H1 (cell line): Measurements from ENCODE around the gene PCDHGA8. TPM values are rescaled to one million over a fixed set of nuclear protein-coding genes. Genes with fewer than 3 reads are reported as not detected.
A peak's percentile ranks its signal among the peaks of the same experiment; 100 is the strongest.

ENCODE experiments used
- CTCF ChIA-PET: fragments of 300-600 bp; sonication (Branson Sonifier 250); formaldehyde crosslinking; loops from one replicate; lab custom pipeline; 2021; ENCODE audit not compliant: partially characterized antibody; lab: Charles Lee
- POLR2A ChIA-PET: fragments of 300-600 bp; sonication (Branson Sonifier 250); formaldehyde crosslinking; loops from one replicate; lab custom pipeline; 2021; ENCODE audit warnings: inconsistent platforms; ENCODE audit not compliant: partially characterized antibody; lab: Charles Lee
- DNase-seq, 2 experiments: peaks; one replicate each; pipeline versions ENCODE4 v3.0.0 to v3.0.0-alpha.2; 2010 to 2022; ENCODE audit warnings: low spot score in 2 of 2, low read depth in 1 of 2, mixed read lengths in 1 of 2
- FAIRE-seq: peaks from 2 replicates; lab custom pipeline; 2011; peaks lifted over from hg19 to GRCh38; lab: Jason Lieb, UNC
- H2AFZ ChIP-seq: 2 replicates; pipeline ENCODE4 v1.8.1; 2012; ENCODE audit warnings: low read length, inconsistent platforms
- H2AK5ac ChIP-seq: 2 replicates; pipeline ENCODE4 v1.6.1; 2013; ENCODE audit warnings: low read depth, low read length
- H2BK120ac ChIP-seq: replicated peaks from 2 replicates; pipeline ENCODE3; 2013; ENCODE audit warnings: low read depth, low read length, inconsistent platforms
- H2BK12ac ChIP-seq: 2 replicates; pipeline ENCODE4 v1.6.1; 2013; ENCODE audit warnings: low read depth, low read length
- H2BK15ac ChIP-seq: 2 replicates; pipeline ENCODE4 v1.6.1; 2013; ENCODE audit warnings: low read length
- H2BK20ac ChIP-seq: 2 replicates; pipeline ENCODE4 v1.6.1; 2013; ENCODE audit warnings: low read length
- H2BK5ac ChIP-seq: 2 replicates; pipeline ENCODE4 v1.6.1; 2013; ENCODE audit warnings: low read depth, low read length
- H3K14ac ChIP-seq: 2 replicates; pipeline ENCODE4 v1.6.1; 2013; ENCODE audit warnings: inconsistent platforms; ENCODE audit not compliant: insufficient read length
- H3K18ac ChIP-seq: 2 replicates; pipeline ENCODE4 v1.6.1; 2013; ENCODE audit warnings: low read length; ENCODE audit errors: extremely low read depth
- H3K23ac ChIP-seq: 2 replicates; pipeline ENCODE4 v1.6.1; 2013; ENCODE audit warnings: inconsistent platforms; ENCODE audit not compliant: insufficient read length
- H3K23me2 ChIP-seq: 2 replicates; pipeline ENCODE4 v1.6.1; 2013; ENCODE audit warnings: low read depth, low read length
- H3K27ac ChIP-seq: 2 replicates; pipeline ENCODE4 v1.6.1; 2011; ENCODE audit warnings: low read depth, low read length, inconsistent platforms
- H3K27me3 ChIP-seq, 4 experiments: replicated peaks in 1 of 4; 1 replicate in 1 of 4; 2 replicates in 3 of 4; pipeline versions ENCODE4 v1.6.1 to v1.8.1; 2011 to 2013; ENCODE audit warnings: low read length in 3 of 4, mild to moderate bottlenecking in 3 of 4, inconsistent platforms in 2 of 4, mixed read lengths in 2 of 4, moderate library complexity in 1 of 4; ENCODE audit not compliant: control insufficient read depth in 3 of 4, insufficient read depth in 3 of 4; ENCODE audit errors: extremely low read depth in 1 of 4
- H3K36me3 ChIP-seq, 4 experiments: 2 replicates each; pipeline versions ENCODE4 v1.6.1 to v1.8.1; 2011 to 2013; ENCODE audit warnings: mild to moderate bottlenecking in 4 of 4, low read length in 3 of 4, moderate library complexity in 2 of 4, control low read depth in 1 of 4, inconsistent platforms in 1 of 4; ENCODE audit not compliant: insufficient read depth in 4 of 4, control insufficient read depth in 2 of 4
- H3K4ac ChIP-seq: replicated peaks from 2 replicates; pipeline ENCODE3; 2013; ENCODE audit warnings: low read length, low read depth, mixed read lengths, inconsistent platforms; ENCODE audit not compliant: insufficient read length
- H3K4me1 ChIP-seq, 4 experiments: replicated peaks in 1 of 4; 1 replicate in 1 of 4; 2 replicates in 3 of 4; pipeline versions ENCODE4 v1.6.1 to v1.8.1; 2011 to 2013; ENCODE audit warnings: low read length in 3 of 4, inconsistent platforms in 2 of 4, mixed read lengths in 1 of 4; ENCODE audit not compliant: insufficient read depth in 4 of 4, control insufficient read depth in 3 of 4
- H3K4me2 ChIP-seq, 2 experiments: 2 replicates each; pipeline versions ENCODE4 v1.6.1 to v1.8.1; 2011 to 2013; ENCODE audit warnings: low read depth in 2 of 2, low read length in 2 of 2, control low read depth in 1 of 2, inconsistent platforms in 1 of 2, mild to moderate bottlenecking in 1 of 2; ENCODE audit not compliant: insufficient read depth in 1 of 2
- H3K4me3 ChIP-seq, 4 experiments: fragments of 200-600, 300-600 bp in 1 of 4; sonication (generic), shearing (Covaris generic), sonication (Bioruptor Twin) in 1 of 4; 2 replicates each; pipeline versions ENCODE4 v1.5.1 to v1.8.1; 2011 to 2016; ENCODE audit warnings: low read length in 4 of 4, low read depth in 3 of 4, control low read depth in 2 of 4, inconsistent platforms in 2 of 4, mild to moderate bottlenecking in 2 of 4, mixed read lengths in 1 of 4, moderate library complexity in 1 of 4; ENCODE audit not compliant: insufficient read depth in 2 of 4; ENCODE audit errors: extremely low read depth in 1 of 4
- H3K56ac ChIP-seq: replicated peaks from 2 replicates; pipeline ENCODE3; 2013; ENCODE audit warnings: low read depth, mild to moderate bottlenecking, mixed read lengths, low read length, inconsistent platforms; ENCODE audit not compliant: insufficient read length
- H3K79me1 ChIP-seq: 2 replicates; pipeline ENCODE4 v1.6.1; 2013; ENCODE audit warnings: low read depth, low read length, control low read depth
- H3K79me2 ChIP-seq, 2 experiments: 2 replicates each; pipeline versions ENCODE4 v1.6.1 to v1.8.1; 2012 to 2013; ENCODE audit warnings: low read length in 2 of 2, mild to moderate bottlenecking in 2 of 2, inconsistent platforms in 1 of 2; ENCODE audit not compliant: insufficient read depth in 2 of 2, control insufficient read depth in 1 of 2
- H3K9ac ChIP-seq, 4 experiments: replicated peaks in 1 of 4; 1 replicate in 1 of 4; 2 replicates in 3 of 4; pipeline versions ENCODE4 v1.6.1 to v1.8.1; 2011 to 2013; ENCODE audit warnings: low read depth in 3 of 4, low read length in 3 of 4, control low read depth in 2 of 4, mild to moderate bottlenecking in 2 of 4, moderate library complexity in 2 of 4, inconsistent platforms in 1 of 4; ENCODE audit errors: extremely low read depth in 1 of 4
- H3K9me3 ChIP-seq, 2 experiments: 2 replicates each; pipeline versions ENCODE4 v1.6.1 to v1.8.1; 2012 to 2013; ENCODE audit warnings: mild to moderate bottlenecking in 2 of 2, moderate library complexity in 2 of 2, control low read depth in 1 of 2, inconsistent platforms in 1 of 2, low read depth in 1 of 2, low read length in 1 of 2, mixed read lengths in 1 of 2; ENCODE audit not compliant: insufficient read depth in 2 of 2
- H4K20me1 ChIP-seq, 2 experiments: replicated peaks in 1 of 2; 2 replicates each; pipeline versions ENCODE3 to v1.8.1; 2011 to 2013; ENCODE audit warnings: inconsistent platforms in 2 of 2, low read length in 2 of 2, mild to moderate bottlenecking in 1 of 2; ENCODE audit not compliant: insufficient read depth in 2 of 2, control insufficient read depth in 1 of 2
- H4K5ac ChIP-seq: 2 replicates; pipeline ENCODE4 v1.6.1; 2013; ENCODE audit warnings: low read length, low read depth, mixed read lengths, inconsistent platforms; ENCODE audit not compliant: insufficient read length
- H4K8ac ChIP-seq: 2 replicates; pipeline ENCODE4 v1.8.0; 2013; ENCODE audit warnings: mild to moderate bottlenecking, moderate library complexity, low read length, inconsistent platforms; ENCODE audit not compliant: insufficient read depth; ENCODE audit errors: extremely low read depth
- H4K91ac ChIP-seq: replicated peaks from 2 replicates; pipeline ENCODE3; 2013; ENCODE audit warnings: low read length, mixed read lengths, inconsistent platforms; ENCODE audit not compliant: insufficient read length
- CEBPB ChIP-seq: IDR thresholded peaks from 2 replicates; pipeline ENCODE4 v1.6.1; 2012; ENCODE audit warnings: low read depth, low read length
- CTBP2 ChIP-seq: IDR thresholded peaks from 2 replicates; pipeline ENCODE4 v1.7.0; 2011; ENCODE audit warnings: borderline replicate concordance, mild to moderate bottlenecking, moderate library complexity, mixed read lengths, low read length; ENCODE audit not compliant: insufficient read depth, insufficient read length
- HDAC6 ChIP-seq: IDR thresholded peaks from one replicate; pipeline ENCODE4 v1.7.1; 2012; ENCODE audit warnings: low read depth, mild to moderate bottlenecking, inconsistent platforms, low read length, moderate library complexity
- JUN ChIP-seq: IDR thresholded peaks from 2 replicates; pipeline ENCODE4 v1.6.1; 2011; ENCODE audit warnings: low read depth, mild to moderate bottlenecking, improper control_type of control experiment, low read length
- JUND ChIP-seq: IDR thresholded peaks from 2 replicates; pipeline ENCODE4 v1.6.1; 2011; ENCODE audit warnings: mild to moderate bottlenecking, improper control_type of control experiment, low read length
- POLR2A ChIP-seq, 2 experiments: IDR thresholded peaks; 1 replicate in 1 of 2; 2 replicates in 1 of 2; pipeline ENCODE4 v1.6.1; 2011; ENCODE audit warnings: low read depth in 2 of 2, low read length in 2 of 2, mild to moderate bottlenecking in 2 of 2; ENCODE audit errors: control extremely low read depth in 1 of 2
- POLR2AphosphoS5 ChIP-seq: IDR thresholded peaks from 2 replicates; pipeline ENCODE4 v1.6.1; 2011; ENCODE audit warnings: low read depth, low read length
- RNF2 ChIP-seq: fragments of 200-900, 300-1000 bp; sonication (generic); IDR thresholded peaks from 2 replicates; pipeline ENCODE4 v1.7.1; 2016; ENCODE audit warnings: borderline replicate concordance, low read depth, mild to moderate bottlenecking, antibody characterized with exemption, low read length; ENCODE audit not compliant: poor library complexity, severe bottlenecking; ENCODE audit errors: missing control alignments
- WGBS, 2 experiments: shearing (Covaris generic) in 1 of 2; methylation state at CpG; one replicate each; pipeline versions ENCODE4 v1.1.6 to v1.1.7; 2013 to 2015; ENCODE audit warnings: low lambda C conversion rate in 2 of 2, mixed read lengths in 2 of 2, inconsistent platforms in 1 of 2, low coverage in 1 of 2, missing lambda C conversion rate in 1 of 2; ENCODE audit not compliant: insufficient replicate concordance in 2 of 2, insufficient coverage in 1 of 2, insufficient read length in 1 of 2; ENCODE audit errors: extremely low coverage in 1 of 2, missing lambda C conversion rate in 1 of 2; 5-methylcytosine and 5-hydroxymethylcytosine counted together
- polyA plus RNA-seq, 7 experiments: library from polyadenylated mRNA; depleted of rRNA in 3 of 7; stranded (reverse) in 5 of 7; unstranded in 2 of 7; fragments of >200 nt in 5 of 7; fragments of 200-250 nt in 2 of 7; gene quantifications; 1 replicate in 5 of 7; 2 replicates in 1 of 7; 4 replicates in 1 of 7; pipeline versions ENCODE4 v1.2.1 to v1.2.3, GENCODE V29; 2011 to 2013; ENCODE audit warnings: missing spikeins in 2 of 7, mixed read lengths in 2 of 7
- total RNA-seq: library from RNA; stranded (reverse); fragmentation: NEBNext Ultra II Directional; extraction: Animal tissue kit (Norgen Biotek cat#: 25700); gene quantifications from 2 replicates; pipeline ENCODE4 v1.2.1, GENCODE V29; 2021

Gene PCDHGA8
- total and polyA plus RNA-seq, 2 of the 8 experiments (the other 6 are each of a cell fraction or from before 2014, with no cell fraction given): 0.79 to 1.4 TPM

DNA sequence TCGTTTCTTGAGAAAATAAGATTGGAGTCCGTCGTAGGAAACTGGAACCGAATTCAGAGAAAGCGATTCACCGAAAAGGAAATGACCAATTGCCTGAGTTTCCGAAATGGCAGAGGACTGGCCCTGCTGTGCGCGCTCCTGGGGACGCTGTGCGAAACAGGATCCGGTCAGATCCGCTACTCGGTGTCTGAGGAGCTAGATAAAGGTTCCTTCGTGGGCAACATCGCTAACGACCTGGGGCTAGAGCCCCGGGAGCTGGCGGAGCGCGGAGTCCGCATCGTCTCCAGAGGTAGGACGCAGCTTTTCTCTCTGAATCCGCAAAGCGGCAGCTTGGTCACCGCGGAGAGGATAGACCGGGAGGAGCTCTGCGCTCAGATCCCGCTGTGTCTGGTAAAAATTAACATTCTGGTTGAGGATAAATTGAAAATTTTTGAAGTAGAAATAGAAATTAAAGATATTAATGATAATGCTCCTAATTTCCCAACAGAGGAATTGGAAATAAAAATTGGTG lies 48.4 kb upstream of the PCDHGA8 start:
- CTCF ChIA-PET: interaction anchor here (0.7 to 4.8 kb wide), 49 partner anchors 9 to 223 kb away, joined by 3 to 21 read pairs (median 5); partner anchors contain the start of genes PCDHB10, PCDHB14, PCDHB15 and PCDHB4
- Histone ChIP-seq H4K8ac (no peak overlapping the region; the same call in 1 of the 2 replicates), H2AFZ (peak overlapping the region; percentile 11; the same call in 1 of the 2 replicates)

More for the DNA sequence above, 48.4 kb upstream of the PCDHGA8 start:
- H4K91ac ChIP-seq: no peak overlapping the region
- H3K4me2 ChIP-seq: no peak overlapping the region
- no peak overlapping the region for H3K56ac ChIP-seq
- H3K79me2 ChIP-seq: no peaks in the 10 kb centered on the region
- no peak overlapping the region for H2BK120ac ChIP-seq
- H3K4ac ChIP-seq: no peak overlapping the region
- no peak overlapping the region for H3K9ac ChIP-seq
- 93% methylated on average over 31 of the region's 31 CpGs; no CpG with 5 or more reads in 1 of the 2 experiments for WGBS, 2 experiments
- no peak overlapping the region for H3K18ac ChIP-seq
- H3K4me1 ChIP-seq: no peaks in the 10 kb centered on the region
- H4K5ac ChIP-seq: no peak overlapping the region
- H3K4me3 ChIP-seq: no peak overlapping the region; a peak in 1 of 8 replicates
- H2BK15ac ChIP-seq: no peak overlapping the region
- no peak overlapping the region for H2BK12ac ChIP-seq
- peaks cover 30 to 41% of the 10 kb centered on the region in 2 experiments; a peak in 3 of 4 replicates for H3K9me3 ChIP-seq
- H3K14ac ChIP-seq: no peak overlapping the region
- H3K27me3 ChIP-seq: no peaks in the 10 kb centered on the region
- H3K23ac ChIP-seq: no peak overlapping the region
- no peak overlapping the region for H2BK5ac ChIP-seq
- POLR2A ChIA-PET: interaction anchor here (1.0 kb wide), 2 partner anchors 69 to 170 kb away, joined by 3 read pairs; partner anchors contain the start of gene PCDHGA10
- no peak for TF ChIP-seq RNF2
- no peak for TF ChIP-seq JUND
- no peak for TF ChIP-seq JUN
- TF ChIP-seq CEBPB: no peak
- TF ChIP-seq HDAC6: no peak
- TF ChIP-seq POLR2A (IDR thresholded peaks at IDR 0.05; ENCODE audit: control extremely low read depth in 1 of 2, low read depth in 2 of 2, low read length in 2 of 2): no peak
- no peak for TF ChIP-seq POLR2AphosphoS5
- TF ChIP-seq CTBP2: no peak
- H3K79me1 ChIP-seq: no peaks in the 10 kb centered on the region
- H2AK5ac ChIP-seq: no peak overlapping the region
- no peaks in the 10 kb centered on the region; a peak in 2 of 8 replicates for H3K36me3 ChIP-seq
- H2BK20ac ChIP-seq: no peak overlapping the region
- no peak overlapping the region for H3K27ac ChIP-seq
- H4K20me1 ChIP-seq: no peaks in the 10 kb centered on the region
- H3K23me2 ChIP-seq: no peaks in the 10 kb centered on the region
- DNase-seq: no peak
- FAIRE-seq: no peak
